Naive B cell (primary cell): ENCODE data around the gene BMP10. TPM values are rescaled to one million over a fixed set of nuclear protein-coding genes. Genes with fewer than 3 reads are reported as not detected.

Source experiments
- polyA plus RNA-seq, 6 donors: library from polyadenylated mRNA; unstranded; fragments of 300-500 nt; fragmentation: Illumina TruSeq; gene quantifications; one replicate each; pipeline ENCODE4 v1.2.3, GENCODE V29; 2021; ENCODE audit warnings: low read depth in 6 of 6

BMP10 gene
- polyA plus RNA-seq, 6 donors from 2014 or later, result not detected

Other genes starting within 250 kb of the BMP10 start
- gene PROKR1, start 227.8 kb downstream of the BMP10 start, polyA plus RNA-seq, result not detected
- gene ARHGAP25, start 136.6 kb downstream of the BMP10 start, polyA plus RNA-seq, result 100 to 1,000 TPM in 4 of 6 donors, 10 to 100 TPM in 2; 45.1 to 164 (median 107) TPM
- not detected for gene GKN2, start 81.5 kb upstream of the BMP10 start, polyA plus RNA-seq
- gene GKN1, start 103.2 kb upstream of the BMP10 start, polyA plus RNA-seq, result not detected
- gene ANTXR1, start 141.8 kb upstream of the BMP10 start, polyA plus RNA-seq, result not detected